OCI-LY1 (cell line): ENCODE results near the gene ZNF334.

ENCODE experiments used
- EZH2 ChIP-seq: fragments of 200-600 bp; sonication (generic), shearing (Covaris generic); IDR thresholded peaks from 2 replicates; pipeline ENCODE4 v1.8.0; 2017; ENCODE audit warnings: borderline replicate concordance, mixed run types, mild to moderate bottlenecking, antibody characterized with exemption, low read length, moderate library complexity, mixed read lengths
- TF ChIP-seq, protein P1 (sequence below): fragments of 200-600 bp; sonication (generic), shearing (Covaris generic); IDR thresholded peaks from 2 replicates; pipeline ENCODE4 v1.5.1; 2017; ENCODE audit warnings: mild to moderate bottlenecking, antibody characterized with exemption, low read length, moderate library complexity, mixed read lengths

DNA sequence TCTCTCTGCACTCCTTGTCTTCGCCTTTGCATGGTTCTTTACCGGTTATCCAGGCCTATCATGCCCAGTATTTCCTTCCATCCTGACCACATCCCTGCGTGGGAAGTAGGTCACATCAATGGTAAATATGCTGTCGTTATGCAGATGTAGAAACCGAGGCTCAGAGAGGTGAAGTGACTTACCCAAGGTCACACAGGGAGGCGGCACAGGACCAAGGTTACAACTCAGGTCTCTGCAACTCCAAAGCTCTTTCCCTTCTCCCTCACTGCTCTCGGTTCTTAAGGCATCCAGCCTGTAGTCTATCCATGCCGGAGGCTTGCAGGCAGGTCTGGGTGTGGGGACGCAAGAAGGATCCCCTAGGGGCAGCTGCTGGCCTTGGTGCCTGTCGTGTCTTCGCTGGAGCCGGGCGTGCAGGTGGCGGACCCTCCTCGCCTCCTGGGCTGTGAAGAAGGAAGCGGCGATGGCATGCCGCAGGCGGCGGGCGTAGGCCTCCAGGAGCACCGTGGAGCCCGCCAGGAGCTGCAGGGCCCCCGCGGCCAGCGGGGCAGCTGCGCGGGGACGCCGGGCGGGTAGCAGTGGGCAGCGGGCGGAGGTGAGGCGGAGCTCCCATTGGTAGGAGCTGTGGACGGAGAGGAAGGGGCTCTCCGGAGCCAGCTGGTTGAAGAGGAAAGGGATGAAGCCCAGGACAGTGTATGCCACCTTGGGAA is 28.0 kb upstream of the ZNF334 start:
- TF ChIP-seq, protein P1, sequence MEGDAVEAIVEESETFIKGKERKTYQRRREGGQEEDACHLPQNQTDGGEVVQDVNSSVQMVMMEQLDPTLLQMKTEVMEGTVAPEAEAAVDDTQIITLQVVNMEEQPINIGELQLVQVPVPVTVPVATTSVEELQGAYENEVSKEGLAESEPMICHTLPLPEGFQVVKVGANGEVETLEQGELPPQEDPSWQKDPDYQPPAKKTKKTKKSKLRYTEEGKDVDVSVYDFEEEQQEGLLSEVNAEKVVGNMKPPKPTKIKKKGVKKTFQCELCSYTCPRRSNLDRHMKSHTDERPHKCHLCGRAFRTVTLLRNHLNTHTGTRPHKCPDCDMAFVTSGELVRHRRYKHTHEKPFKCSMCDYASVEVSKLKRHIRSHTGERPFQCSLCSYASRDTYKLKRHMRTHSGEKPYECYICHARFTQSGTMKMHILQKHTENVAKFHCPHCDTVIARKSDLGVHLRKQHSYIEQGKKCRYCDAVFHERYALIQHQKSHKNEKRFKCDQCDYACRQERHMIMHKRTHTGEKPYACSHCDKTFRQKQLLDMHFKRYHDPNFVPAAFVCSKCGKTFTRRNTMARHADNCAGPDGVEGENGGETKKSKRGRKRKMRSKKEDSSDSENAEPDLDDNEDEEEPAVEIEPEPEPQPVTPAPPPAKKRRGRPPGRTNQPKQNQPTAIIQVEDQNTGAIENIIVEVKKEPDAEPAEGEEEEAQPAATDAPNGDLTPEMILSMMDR, result no peak
- TF ChIP-seq EZH2, result no peak
